Panc1 (cell line): Measurements from ENCODE around the gene NHP2. TPM values are rescaled to one million over a fixed set of nuclear protein-coding genes. Genes with fewer than 3 reads are reported as not detected.

Experiments
- ATAC-seq: fragments of 200-7000 bp; cut with Tn5 transposase; 2 replicates; pipeline ENCODE4 v1.9.1; 2020; ENCODE audit warnings: mild to moderate bottlenecking, moderate library complexity
- BruUV-seq: library from RNA; stranded (reverse); fragments of 400-500 nt; replicated peaks from 2 replicates; lab custom pipeline; 2021; lab: Mats Ljungman, UMichigan
- CTCF ChIA-PET: fragments of 300-600 bp; sonication (Branson Sonifier 250); formaldehyde crosslinking; loops from one replicate; lab custom pipeline; 2022; ENCODE audit warnings: antibody characterized with exemption; lab: Charles Lee
- POLR2A ChIA-PET: fragments of 300-600 bp; sonication (Branson Sonifier 250); formaldehyde crosslinking; loops from one replicate; lab custom pipeline; 2022; ENCODE audit warnings: antibody characterized with exemption; lab: Charles Lee
- DNase-seq: peaks from one replicate; pipeline ENCODE4 v3.0.0-alpha.2; 2010; ENCODE audit warnings: low read depth, low spot score
- H3K27ac ChIP-seq: 2 replicates; pipeline ENCODE4 v1.5.1; 2011; ENCODE audit warnings: mild to moderate bottlenecking, low read length, inconsistent platforms
- H3K27me3 ChIP-seq: fragments of 200-500 bp; sonication (Bioruptor generic); 2 replicates; pipeline ENCODE4 v1.6.0; 2014; ENCODE audit warnings: low read length, inconsistent platforms; ENCODE audit not compliant: control insufficient read depth, insufficient read depth
- H3K36me3 ChIP-seq: fragments of 200-500 bp; sonication (Bioruptor generic); 2 replicates; pipeline ENCODE4 v1.5.1; 2014; ENCODE audit warnings: inconsistent platforms, mild to moderate bottlenecking, low read length, moderate library complexity; ENCODE audit not compliant: control insufficient read depth, insufficient read depth
- H3K4me1 ChIP-seq: 2 replicates; pipeline ENCODE4 v1.5.1; 2011; ENCODE audit warnings: inconsistent platforms, mild to moderate bottlenecking, low read length, moderate library complexity; ENCODE audit not compliant: control insufficient read depth, insufficient read depth
- H3K4me3 ChIP-seq, 2 experiments: 2 replicates each; pipeline ENCODE4 v1.5.1; 2011 to 2012; ENCODE audit warnings: low read depth in 2 of 2, low read length in 2 of 2, mild to moderate bottlenecking in 2 of 2, inconsistent platforms in 1 of 2, moderate library complexity in 1 of 2
- H3K9me3 ChIP-seq: fragments of 200-500 bp; sonication (Bioruptor generic); 2 replicates; pipeline ENCODE4 v1.5.1; 2014; ENCODE audit warnings: low read depth, mild to moderate bottlenecking, inconsistent platforms, low read length, moderate library complexity; ENCODE audit not compliant: control insufficient read depth, insufficient read depth
- POLR2AphosphoS5 ChIP-seq: IDR thresholded peaks from 2 replicates; pipeline ENCODE4 v1.6.1; 2012; ENCODE audit warnings: mild to moderate bottlenecking, low read depth, low read length, moderate library complexity
- SIN3A ChIP-seq: IDR thresholded peaks from 2 replicates; pipeline ENCODE4 v1.6.1; 2012; ENCODE audit warnings: low read depth, mild to moderate bottlenecking, low read length, moderate library complexity, borderline replicate concordance; ENCODE audit not compliant: insufficient read depth
- TCF7L2 ChIP-seq: IDR thresholded peaks from 2 replicates; pipeline ENCODE4 v1.6.1; 2011; ENCODE audit warnings: mild to moderate bottlenecking, low read depth, low read length, inconsistent platforms
- in situ Hi-C: cut with HindIII; loops from 2 replicates; pipeline ENCODE4 v1.10.0; 2016; ENCODE audit warnings: low sequenced_read_pairs, low pct_unique_long_range_greater_than_20kb
- intact Hi-C: fragments of 100-400 bp; cut with micrococcal nuclease; formaldehyde crosslinking; loops from one replicate; pipeline ENCODE4 v1.10.0; 2022; ENCODE audit not compliant: unreplicated experiment
- total RNA-seq: library from RNA; stranded (reverse); gene quantifications from one replicate; pipeline ENCODE4 v1.2.1, GENCODE V29; 2021; ENCODE audit not compliant: unreplicated experiment
- TF ChIP-seq, protein P1 (sequence below): fragments of 450-650 bp; IDR thresholded peaks from 2 replicates; pipeline ENCODE4 v1.5.1; 2017; ENCODE audit warnings: mild to moderate bottlenecking
- TF ChIP-seq, protein P2 (sequence below), 2 experiments: IDR thresholded peaks; 2 replicates each; pipeline ENCODE4 v1.6.1; 2011 to 2012; ENCODE audit warnings: low read depth in 2 of 2, control low read depth in 1 of 2, low read length in 1 of 2, mild to moderate bottlenecking in 1 of 2, moderate library complexity in 1 of 2; ENCODE audit not compliant: insufficient read depth in 1 of 2

Gene NHP2
- total RNA-seq, 1 experiment from 2014 or later, result 239 TPM

DNA sequence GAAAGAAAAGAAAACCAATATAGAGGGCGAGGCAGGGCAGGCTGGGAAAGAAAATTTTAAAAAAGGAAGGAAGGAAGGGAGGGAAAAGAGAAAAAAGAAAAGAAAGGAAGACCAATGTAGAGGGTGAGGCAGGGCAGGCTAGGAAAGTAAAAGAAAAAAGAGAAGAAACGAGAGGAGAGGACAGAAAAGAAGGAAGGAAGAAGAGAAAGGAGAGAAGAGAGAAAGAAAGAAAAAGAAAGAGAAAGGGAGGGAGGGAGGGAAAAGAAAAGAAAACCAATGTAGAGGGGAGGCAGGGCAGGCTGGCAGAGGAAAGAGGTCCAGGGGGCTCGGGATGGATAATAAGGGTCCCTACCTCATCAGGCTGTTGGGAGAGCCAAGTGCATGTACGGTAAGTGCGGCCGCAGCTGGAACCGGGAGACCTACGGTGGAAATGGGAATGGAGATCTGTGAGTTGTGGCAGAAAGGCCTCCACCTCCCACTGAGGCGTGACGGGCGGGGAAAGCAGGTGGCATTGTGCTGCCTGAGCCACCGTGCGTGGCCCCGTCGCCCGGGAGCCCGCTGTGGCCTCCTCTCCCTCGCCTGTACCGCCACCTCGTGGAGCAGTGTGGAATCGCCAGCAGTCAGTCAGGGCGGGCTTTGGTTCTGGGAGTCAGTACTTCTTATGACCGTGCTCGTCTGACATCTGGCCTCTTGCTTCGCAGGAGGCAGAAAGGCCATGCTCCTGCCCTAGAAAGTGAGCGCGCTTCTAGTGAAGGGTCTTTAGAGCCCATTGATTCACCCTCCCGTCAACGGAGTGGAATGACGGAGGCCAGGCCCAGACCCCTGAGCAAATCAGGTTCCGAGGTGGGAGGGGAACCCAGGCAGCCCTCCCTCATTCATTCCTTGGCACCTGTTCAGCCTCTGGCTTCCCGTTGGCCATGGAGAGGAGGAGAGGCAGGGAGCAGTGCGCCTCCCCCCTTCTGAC lies 10.4 kb upstream of the NHP2 start:
- Histone ChIP-seq H3K27me3 (no peaks in the 10 kb centered on the region), H3K27ac (no peak overlapping the region), H3K9me3 (no peaks in the 10 kb centered on the region), H3K36me3 (no peaks in the 10 kb centered on the region), H3K4me3 (peak overlapping the region; percentile 15 to 46), H3K4me1 (no peaks in the 10 kb centered on the region)
- TF ChIP-seq SIN3A (no peak), POLR2AphosphoS5 (no peak; the same call in 1 of the 2 replicates), TCF7L2 (no peak)
- TF ChIP-seq, protein P1, sequence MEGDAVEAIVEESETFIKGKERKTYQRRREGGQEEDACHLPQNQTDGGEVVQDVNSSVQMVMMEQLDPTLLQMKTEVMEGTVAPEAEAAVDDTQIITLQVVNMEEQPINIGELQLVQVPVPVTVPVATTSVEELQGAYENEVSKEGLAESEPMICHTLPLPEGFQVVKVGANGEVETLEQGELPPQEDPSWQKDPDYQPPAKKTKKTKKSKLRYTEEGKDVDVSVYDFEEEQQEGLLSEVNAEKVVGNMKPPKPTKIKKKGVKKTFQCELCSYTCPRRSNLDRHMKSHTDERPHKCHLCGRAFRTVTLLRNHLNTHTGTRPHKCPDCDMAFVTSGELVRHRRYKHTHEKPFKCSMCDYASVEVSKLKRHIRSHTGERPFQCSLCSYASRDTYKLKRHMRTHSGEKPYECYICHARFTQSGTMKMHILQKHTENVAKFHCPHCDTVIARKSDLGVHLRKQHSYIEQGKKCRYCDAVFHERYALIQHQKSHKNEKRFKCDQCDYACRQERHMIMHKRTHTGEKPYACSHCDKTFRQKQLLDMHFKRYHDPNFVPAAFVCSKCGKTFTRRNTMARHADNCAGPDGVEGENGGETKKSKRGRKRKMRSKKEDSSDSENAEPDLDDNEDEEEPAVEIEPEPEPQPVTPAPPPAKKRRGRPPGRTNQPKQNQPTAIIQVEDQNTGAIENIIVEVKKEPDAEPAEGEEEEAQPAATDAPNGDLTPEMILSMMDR, result peak; percentile 98
- TF ChIP-seq, protein P2, sequence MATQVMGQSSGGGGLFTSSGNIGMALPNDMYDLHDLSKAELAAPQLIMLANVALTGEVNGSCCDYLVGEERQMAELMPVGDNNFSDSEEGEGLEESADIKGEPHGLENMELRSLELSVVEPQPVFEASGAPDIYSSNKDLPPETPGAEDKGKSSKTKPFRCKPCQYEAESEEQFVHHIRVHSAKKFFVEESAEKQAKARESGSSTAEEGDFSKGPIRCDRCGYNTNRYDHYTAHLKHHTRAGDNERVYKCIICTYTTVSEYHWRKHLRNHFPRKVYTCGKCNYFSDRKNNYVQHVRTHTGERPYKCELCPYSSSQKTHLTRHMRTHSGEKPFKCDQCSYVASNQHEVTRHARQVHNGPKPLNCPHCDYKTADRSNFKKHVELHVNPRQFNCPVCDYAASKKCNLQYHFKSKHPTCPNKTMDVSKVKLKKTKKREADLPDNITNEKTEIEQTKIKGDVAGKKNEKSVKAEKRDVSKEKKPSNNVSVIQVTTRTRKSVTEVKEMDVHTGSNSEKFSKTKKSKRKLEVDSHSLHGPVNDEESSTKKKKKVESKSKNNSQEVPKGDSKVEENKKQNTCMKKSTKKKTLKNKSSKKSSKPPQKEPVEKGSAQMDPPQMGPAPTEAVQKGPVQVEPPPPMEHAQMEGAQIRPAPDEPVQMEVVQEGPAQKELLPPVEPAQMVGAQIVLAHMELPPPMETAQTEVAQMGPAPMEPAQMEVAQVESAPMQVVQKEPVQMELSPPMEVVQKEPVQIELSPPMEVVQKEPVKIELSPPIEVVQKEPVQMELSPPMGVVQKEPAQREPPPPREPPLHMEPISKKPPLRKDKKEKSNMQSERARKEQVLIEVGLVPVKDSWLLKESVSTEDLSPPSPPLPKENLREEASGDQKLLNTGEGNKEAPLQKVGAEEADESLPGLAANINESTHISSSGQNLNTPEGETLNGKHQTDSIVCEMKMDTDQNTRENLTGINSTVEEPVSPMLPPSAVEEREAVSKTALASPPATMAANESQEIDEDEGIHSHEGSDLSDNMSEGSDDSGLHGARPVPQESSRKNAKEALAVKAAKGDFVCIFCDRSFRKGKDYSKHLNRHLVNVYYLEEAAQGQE (IDR thresholded peaks at IDR 0.05; ENCODE audit: insufficient read depth in 1 of 2, low read depth in 2 of 2, low read length in 1 of 2), result 0 out of 4 replicates have a peak, but pooled peaks of 1 of the 2 experiments have one; percentile 36
- in situ Hi-C loops, result no loop called here
- BruUV-seq, result no TSS peak
- intact Hi-C loops, result loop anchor here (1.0 kb wide), 1 partner anchor 88 kb away; no protein-coding TSS in a partner anchor
- DNase-seq (peak; percentile 69), ATAC-seq (peak; percentile 99)
- POLR2A ChIA-PET, result interaction anchor here (0.6 kb wide), 1 partner anchor 605 kb away, joined by 17 read pairs; no protein-coding TSS in a partner anchor
- CTCF ChIA-PET, result interaction anchor here (0.6 to 2.6 kb wide), 2 partner anchors 82 to 88 kb away, joined by 5 to 19 read pairs; no protein-coding TSS in a partner anchor

DNA sequence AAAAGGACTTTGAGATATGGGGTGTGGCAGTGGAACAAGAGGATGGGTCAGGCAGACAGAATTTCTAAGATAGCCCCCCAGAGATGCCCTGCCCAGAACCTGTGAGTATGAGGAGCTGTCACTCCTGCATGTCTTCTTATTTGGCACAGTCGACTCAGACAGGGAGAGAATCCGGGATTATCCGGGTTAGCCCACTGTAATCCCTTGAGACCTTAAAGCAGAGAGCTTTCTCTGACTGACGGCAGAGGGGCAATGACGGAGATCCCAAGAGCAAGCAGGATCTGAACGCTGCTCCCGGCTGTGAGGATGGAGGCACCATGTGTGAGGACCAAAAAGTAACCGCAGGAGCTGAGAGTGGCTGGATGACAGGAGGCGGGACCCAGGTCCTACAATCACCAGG lies 8.8 kb upstream of the NHP2 start:
- DNase-seq (no peak), ATAC-seq (no peak)
- Histone ChIP-seq H3K9me3 (no peaks in the 10 kb centered on the region), H3K27me3 (no peaks in the 10 kb centered on the region), H3K27ac (no peak overlapping the region), H3K4me1 (no peaks in the 10 kb centered on the region), H3K36me3 (no peaks in the 10 kb centered on the region), H3K4me3 (no peak overlapping the region)
- CTCF ChIA-PET, result interaction anchor here (0.7 to 2.6 kb wide), 2 partner anchors 18 to 87 kb away, joined by 3 to 19 read pairs; no protein-coding TSS in a partner anchor
- intact Hi-C loops (no loop called here), in situ Hi-C loops (no loop called here)
- POLR2A ChIA-PET, result no interaction called here
- TF ChIP-seq POLR2AphosphoS5 (no peak), TCF7L2 (no peak)
- TF ChIP-seq, protein P2 (IDR thresholded peaks at IDR 0.05; ENCODE audit: insufficient read depth in 1 of 2, low read depth in 2 of 2, low read length in 1 of 2), result no peak
- BruUV-seq, result no TSS peak
